NCI-H1694 treated with DMSO at 0.1 percent for 48 hours (cell line): ENCODE measurements around the gene PDE1A.
"Not testable (repeated sequence)": the region's sequence is repeated elsewhere in the genome, so short reads cannot be mapped to it uniquely, and the experiment has no call there.

Experiments
- DNase-seq: peaks from one replicate; lab custom pipeline; 2025; lab: John Stamatoyannopoulos, UW

The PDE1A gene

DNA sequence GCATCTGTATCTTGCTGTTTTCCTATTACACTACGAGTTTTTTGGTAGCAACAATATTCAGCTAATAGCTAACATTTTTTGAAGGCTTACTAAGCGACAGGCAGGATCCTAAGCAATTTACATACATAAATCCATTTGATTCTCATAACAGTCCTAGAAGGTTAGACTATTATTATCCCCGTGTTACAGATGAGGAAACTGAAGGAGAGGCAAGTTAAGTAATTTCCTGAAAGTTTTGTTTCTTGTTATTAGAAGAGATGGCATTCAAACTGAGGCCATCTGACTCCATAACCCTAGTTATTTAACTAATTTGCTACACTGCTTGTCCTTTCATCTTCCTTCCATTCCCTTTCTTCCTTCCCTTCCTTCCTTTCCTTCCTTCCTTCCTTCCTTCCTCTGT is 68.2 kb downstream of the PDE1A start:
- DNase-seq: no peak

DNA sequence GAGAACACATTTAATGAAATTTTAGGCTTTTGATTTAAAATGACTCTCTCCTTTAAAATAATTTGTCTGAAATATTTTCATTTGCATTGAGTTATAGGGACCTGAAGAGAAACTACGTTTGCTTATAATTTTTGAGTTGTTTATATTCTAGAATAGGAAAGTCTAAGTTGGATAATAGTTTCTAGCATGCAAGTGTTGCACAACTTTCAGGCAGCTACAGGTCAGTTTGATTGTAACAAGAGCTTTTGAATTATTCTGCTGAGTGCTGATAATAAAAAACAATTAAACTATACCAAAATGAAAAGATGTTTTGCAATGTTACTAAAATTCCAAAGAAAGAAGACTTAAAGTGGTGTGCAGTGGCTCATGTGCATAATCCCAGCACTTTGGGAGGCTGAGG is 71.0 kb downstream of the PDE1A start:
- DNase-seq: no peak

DNA sequence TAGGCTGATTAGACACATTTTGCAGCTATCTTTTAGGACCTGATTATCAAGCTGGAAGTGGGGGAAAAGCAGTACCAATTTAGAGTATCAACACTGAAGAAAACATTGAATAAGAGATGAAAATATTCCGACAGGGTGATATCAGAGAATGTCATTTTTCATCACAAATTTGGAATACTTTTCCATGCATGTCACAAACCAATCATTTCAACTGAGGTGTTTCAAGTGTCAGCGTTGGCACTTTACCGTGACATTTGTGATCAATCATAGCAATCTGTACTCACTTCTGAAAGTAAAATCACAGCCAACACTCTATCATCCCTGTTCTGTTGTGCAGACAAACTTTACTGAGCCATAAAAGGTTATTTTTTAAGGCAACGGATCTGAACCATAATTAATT is 75.4 kb downstream of the PDE1A start:
- no peak for DNase-seq

DNA sequence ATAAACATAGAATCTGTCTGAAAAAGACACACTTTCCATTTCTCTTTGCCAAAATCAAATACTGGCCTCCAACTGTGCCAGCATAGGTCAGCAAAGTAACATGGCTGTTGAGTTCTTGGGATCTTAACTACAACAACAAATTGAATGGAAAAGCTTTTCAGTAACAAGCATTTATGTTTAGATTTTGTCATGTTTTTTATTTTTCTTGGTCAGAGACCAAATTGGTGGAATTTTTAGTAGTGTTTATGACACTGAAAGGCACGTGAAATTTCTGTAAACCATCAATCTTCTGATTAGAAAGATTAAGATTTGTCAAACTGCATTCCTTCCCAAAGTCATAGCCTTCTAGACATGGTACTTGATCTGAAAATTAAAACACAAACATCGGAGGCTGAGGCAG is 77.6 kb downstream of the PDE1A start:
- no peak for DNase-seq

DNA sequence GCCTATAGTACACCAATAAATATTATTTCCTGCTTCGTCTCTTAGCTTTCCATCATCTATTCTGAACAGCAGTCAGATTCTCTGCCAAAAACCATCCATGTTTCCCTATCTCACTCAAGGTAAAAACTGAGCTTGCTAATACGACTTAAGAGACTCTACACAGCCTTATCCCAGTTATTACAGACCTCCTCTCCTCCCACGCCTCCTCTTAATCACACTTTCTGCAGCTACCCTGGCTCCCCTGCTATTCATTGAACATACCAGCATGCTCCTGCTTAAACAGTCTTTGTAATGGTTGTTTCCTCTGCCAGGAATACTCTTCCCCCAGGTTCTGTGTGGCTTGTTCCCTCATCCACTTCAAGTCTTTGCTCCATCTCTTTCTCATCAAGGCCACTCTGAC is 81.5 kb downstream of the PDE1A start:
- no peak for DNase-seq

DNA sequence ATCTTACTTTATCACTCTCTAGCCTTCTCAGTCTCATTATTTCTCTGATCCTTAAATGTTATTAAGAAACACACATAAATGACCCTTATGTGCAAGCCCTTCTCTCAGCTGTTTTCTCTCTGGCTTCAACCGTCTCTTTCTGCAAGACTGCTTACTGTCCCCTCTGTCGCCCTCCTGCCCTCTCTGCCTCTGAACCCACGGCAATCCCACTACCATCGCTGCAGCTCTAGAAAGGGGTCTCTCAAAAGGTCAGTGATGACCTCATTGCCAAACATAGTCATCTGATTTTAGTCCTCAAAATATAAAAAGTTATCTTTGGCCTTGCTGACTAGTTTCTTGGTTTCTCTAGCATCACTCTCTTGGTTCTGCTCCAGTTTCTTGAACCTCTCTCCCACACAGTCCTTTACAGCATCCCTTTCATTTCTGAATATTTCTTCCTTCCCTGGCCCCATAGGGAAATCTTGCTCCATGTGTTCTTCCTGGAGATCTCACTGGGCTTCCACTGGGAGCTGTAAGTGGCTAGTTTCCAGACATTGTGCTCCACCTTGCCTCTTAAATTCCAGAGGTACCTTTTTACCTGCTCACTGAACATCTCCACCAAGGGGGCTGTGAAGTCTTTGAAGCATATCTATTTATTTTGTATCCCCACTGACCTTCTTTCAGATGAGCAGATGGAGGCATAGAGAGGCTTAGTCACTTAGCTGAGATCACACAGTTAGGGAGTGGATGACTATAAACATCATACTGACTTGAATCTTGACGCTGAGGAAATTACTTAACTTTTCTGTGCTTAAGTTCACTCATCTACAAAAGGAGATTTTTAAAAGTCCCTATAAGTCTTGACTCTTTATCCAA is 96.2 kb downstream of the PDE1A start:
- DNase-seq: no peak

DNA sequence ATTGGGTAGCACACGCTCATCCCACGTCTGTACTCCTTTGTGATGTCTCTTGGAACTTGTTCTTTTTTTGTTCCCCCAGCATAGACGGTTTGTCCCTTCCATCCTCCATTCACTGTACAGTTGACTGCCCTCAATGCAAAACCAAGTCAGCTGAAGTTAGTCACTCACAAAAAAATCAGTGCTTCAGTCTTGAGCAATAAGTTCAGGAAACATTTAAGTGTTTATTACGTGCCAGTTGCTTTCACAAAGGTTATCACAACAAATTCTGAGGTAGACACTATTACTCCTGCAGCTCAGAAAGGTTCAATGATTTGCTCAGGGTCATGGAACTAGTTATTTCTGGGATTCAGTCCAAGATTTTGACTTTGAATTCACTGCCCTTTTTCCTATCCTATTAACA is 102.2 kb downstream of the PDE1A start:
- no peak for DNase-seq

DNA sequence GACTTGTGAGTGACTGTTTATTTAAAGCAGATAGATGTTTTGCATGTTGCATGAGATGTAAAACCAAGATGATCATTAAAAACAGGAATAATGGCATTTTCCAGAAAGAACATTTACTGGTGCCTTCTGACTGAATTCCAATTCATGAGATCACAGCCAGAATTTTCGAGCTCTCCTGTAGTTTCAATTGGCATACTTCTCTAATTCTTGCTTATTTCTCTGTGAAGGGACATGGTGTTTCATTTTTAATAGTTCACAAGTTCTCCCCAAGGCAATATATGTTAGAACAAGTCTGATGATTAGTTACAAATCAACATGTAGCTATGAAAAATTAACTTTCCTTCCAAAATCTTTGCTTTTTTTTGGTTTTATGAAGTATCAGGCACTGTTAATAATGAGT is 105.7 kb downstream of the PDE1A start:
- no peak for DNase-seq

DNA sequence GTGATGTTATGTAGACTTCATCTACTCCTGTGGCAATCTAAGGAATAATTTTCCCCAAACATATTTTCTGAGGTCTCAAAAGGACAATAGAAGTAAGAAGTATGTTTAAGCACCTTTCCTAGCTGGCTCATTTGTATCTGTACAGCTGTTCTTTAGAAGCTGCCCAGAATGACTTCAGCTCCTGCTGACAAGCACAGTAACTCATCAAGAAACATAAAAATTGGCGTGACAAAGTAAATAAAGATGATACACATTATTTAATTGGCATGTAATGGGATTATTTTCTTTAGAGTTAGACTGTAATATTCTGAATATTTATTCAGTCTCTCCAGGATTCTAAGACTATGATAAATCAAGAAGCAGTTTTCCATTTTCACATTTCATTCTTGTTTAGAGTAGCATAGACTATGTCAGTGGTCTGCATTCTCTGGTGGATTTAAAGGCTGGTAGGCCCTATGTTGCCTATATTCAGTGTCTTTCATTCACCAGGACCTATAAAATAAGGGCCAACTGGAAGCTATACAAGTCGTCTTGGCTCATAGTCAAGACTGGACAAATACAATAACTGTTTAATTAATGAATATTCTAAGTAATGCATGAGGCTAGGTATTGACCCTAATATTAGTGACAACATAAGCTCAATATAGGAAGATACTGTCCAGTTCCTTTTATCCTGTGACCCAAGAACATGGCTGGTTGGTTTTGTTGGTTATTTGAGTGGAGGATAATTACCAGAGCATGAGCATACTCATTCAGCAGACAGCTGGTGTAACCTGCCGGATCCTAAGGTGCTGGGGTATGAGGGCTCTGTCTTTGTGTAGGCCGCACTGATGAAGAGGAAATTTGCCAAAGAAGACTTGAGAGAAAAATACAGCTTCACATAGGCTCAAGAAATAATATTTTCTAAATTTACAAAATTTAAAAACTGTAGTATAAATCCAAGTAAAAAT is 107.0 kb downstream of the PDE1A start:
- peak; percentile 43 for DNase-seq

DNA sequence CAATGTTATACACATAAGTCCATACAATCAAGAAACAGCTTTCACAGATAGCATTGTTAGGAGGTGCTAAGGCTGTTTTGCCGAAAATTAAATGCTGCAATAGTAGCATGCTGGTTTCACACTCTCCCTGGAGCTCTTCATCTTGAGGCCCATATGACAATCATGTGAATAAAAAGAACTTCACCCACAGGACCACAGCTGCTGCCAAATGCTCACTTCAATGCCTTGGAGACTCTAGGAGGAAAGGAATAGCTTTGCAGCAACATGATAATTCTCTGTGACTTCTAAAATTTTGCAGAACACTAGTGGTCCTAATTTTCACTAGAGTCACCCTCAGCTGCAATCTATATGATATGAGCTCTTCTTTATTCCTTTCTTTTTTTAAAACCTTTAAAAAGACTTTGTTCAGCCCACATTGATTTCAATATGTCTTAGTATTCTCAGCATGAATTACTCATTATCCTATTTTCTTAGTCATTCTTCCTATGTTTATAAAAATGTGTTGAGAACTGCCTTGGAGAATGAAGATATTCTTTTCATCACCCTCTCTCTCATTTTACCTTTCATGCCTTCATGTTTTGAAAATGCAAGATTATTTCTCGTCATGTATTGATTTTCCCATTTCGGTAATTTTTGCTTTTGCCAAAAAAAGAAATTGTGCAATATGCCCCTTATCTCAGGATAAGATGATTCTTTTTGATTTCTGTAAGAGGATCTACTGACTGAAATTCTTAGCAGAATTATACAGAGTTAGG is 108.2 kb downstream of the PDE1A start:
- no peak for DNase-seq

DNA sequence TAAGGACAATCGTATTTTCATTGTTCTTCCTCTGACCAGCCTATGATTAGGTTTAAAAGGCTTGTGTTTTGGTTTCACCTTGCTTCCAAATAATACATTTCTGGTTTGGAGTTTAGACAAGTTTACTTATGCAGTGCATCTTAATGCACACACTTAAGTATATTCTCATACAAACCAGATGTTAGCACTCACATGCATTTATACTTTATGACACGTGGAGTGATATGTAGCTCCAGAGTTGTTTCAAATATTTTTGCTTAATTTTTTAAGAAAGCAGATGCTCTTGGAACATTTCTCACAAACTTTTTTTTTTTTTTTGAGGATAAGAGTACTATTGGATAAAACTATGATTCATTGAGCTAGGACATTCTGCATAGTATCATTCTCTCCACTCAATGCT is 109.9 kb downstream of the PDE1A start:
- no peak for DNase-seq

DNA sequence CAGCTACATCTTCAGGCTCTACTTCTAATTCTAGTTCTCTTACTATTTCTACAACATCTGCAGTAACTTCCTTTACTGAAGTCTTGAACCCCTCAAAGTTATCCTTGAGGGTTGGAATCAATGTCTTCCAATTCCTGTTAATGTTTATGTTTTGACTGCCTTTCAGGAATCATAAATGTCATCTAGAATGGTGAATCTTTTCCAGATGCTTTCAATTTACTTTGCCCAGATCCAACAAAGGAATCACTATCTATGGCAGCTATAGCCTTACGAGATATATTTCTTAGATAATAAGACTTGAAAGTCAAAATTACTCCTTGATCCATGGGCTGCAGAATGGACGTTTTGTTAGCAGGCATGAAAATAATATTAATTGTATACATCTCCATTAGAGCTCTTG is 123.9 kb downstream of the PDE1A start:
- no peak for DNase-seq

DNA sequence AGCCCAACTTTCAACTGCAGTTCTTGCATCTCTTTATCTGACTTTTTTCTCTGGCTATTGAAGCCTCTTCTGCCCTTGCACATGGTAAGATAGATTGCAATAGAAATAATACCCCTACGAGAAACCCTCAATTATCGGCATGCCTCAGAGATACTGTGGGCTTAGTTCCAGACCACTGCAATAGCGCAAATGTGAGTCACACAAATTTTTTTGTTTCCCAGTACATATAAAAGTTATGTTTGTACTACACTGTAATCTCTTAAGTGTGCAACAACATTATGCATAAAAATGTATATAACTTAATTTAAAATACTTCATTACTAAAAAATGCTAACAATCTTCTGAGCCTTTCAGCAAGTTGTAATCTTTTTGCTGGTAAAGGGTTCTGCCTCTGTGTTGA is 124.7 kb downstream of the PDE1A start:
- no peak for DNase-seq

DNA sequence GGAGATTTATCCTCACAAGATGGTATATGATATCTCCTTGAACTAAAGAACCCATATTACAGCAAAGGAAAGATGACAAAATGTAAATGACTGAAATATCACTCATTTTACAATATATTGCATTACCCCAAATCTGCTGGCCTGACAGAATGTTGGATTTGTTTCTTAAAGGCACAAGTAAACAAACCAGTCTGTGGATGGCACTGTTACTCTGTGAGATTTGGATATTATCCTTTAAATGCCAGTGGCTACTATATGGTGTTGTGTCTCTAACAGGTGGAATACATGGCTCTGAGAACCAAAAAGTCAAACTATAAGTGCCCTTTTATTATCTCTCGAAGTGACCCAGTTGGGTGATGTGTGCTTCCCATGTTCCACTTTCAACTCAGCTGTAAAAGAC is 125.7 kb downstream of the PDE1A start:
- DNase-seq: no peak

DNA sequence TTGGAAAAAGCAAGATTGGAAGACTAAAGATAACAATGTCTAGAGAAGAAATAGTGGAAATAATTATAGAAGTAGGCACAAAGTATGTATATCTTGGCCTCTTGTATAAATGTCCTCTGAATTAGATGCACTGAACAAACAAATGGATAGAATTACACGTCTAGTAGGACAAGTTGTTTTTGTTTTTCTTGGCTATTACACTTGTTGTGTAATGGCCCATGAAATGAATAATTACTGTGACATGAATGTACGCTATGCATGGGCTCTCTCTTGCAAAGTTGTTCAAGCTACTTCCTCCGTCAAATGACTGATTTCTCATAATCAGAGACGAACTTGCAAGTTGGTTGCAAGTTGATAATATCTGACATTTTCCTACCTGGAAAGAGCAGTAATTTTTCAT is 126.2 kb downstream of the PDE1A start:
- no peak for DNase-seq

DNA sequence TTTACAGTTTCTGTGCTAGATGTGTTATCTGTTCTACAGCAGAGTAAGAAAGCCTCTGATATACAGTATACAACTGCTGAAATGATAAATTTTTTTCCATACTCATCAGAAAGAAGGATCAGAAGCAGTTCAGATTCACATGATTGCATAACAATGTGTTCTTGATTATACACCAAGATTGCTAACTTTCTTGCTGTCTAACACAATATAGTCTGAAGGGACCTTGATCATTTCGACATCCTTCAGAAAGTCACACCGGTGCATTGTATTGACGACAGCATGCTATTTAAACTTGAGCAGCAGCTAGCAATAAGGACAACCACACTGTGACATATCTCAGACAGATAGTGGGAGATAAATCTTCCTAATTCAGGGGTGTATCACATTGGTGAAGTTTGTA is 127.2 kb downstream of the PDE1A start:
- DNase-seq: no peak

DNA sequence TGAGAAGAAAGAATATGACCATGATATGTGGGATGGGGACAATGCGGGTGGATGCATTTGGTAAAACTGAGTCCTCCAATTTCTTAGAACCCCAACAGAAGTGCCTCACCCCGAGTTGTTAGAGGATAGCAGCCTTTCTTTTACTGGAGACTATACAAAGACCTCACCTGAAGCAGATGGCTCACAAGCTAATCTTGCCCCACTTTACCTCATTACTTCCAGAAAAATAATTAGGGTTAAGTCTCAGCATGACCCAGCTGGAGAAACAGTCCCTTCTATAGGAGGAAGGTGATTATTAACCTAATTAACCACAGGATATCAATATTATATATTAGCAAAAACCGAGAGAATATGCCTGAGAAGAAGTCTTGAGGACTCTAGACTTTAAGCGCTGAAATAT is 128.4 kb downstream of the PDE1A start:
- DNase-seq: no peak

DNA sequence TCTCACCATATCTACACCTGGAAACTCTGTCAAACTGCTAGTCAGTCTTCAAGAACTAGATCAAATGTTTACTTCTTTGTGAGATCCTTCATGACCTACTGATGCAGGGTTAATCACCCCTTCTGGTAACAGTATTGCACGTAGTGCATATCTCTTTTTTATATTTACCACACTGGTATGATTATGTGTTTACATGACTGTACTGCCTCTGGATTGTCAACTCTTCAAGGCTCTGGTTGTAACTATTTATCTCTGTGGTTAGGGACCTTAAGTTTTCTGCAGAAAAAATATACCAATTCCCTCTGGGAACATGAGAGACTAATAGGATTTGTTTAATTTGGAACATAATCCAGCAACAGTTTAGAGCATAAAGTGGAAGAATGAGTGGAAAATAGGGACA is 135.5 kb downstream of the PDE1A start:
- DNase-seq: no peak

DNA sequence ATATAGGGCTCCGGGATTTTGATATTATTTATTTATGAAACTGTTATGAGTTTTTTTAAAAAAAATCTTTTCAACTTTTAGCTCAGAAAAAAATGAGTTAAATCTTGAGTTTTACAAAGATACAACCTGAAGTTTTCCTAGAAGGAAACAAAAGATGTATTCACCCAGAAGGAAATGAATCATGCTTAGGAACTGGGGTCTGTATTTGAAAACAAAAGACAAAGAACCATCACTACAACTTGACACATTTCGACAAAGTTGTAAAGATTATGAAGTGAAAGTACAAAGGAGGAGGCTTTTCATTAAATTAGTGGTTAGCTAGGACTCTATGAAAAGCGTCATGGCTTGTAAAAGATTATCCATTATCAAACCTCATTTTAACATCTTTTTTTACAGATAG is 143.3 kb downstream of the PDE1A start:
- no peak for DNase-seq

DNA sequence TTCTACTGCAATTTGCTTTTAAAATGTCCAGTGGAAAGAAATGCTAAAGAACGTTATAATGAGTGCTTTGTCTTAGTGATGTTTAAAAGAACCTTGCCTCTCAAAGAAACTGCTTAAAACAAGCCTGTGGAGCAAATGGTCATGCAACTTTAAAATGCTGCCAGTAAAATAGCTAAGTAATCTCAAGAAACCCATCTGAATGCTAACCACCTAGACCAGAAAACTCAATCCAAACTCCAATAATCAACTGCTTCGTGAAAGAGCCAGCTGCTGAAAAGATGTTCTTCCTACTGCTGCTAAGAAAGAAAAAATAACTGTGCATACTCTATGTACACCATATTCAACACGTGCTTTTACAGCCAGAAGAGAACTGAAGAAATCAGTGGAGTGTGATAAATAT is 145.6 kb downstream of the PDE1A start:
- no peak for DNase-seq

DNA sequence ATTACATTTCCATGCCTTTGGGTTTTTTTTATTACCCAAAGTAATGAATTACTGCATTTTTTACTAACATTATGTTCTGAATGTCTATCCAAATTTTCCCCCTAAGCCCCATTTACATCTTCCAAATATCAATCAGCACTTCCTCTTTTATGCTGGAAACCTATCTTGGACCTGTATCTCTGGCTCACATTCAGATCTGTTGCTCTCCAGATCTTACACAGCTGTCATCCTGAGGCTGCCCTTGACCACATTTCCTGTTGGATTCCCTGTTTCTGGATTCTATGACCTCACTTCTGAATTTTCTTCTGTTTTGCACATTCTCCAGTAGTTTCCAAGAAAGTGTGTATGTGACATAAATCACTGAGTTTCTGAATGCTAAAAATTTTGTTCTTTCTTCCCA is 146.7 kb downstream of the PDE1A start:
- no peak for DNase-seq

DNA sequence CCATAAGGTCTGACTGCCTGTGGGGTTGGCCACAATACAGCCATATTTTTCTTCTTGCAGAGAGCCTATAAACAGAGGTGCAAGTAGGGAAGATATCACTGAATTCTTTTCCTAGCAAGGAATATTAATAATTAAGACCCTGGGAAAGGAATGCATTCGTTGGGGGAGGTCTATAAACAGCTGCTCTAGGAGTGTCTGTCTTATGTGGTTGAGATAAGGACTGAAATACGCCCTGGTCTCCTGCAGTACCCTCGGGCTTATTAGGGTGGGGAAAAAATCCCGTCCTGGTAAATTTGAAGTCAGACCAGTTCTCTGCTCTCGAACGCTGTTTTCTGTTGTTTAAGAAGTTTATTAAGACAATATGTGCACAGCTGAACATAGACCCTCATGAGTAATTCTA is 150.2 kb downstream of the PDE1A start:
- not testable (repeated sequence) for DNase-seq

DNA sequence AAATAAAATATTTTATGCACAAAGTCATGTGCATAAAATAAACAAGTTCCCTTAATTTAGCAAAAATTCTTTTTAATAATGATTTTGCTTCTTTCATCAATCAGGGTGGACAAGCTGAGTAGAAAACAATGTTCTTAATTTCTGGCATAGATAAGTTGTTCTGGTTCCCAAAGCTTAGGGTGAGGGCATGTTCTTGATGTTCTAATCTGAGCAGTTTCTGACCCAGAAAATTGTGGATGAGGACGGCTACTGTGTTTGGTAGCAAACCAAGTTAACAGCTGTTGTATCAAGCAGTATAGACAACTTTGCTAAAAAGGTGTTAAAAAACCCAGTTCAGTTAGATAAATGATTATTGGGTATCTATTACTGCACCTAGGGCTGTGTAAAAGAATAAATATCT is 158.9 kb downstream of the PDE1A start:
- DNase-seq: no peak
